Panc1 (cell line): ENCODE measurements around the gene TBCC.

Experiments
- TF ChIP-seq, protein P1 (sequence below): fragments of 450-650 bp; IDR thresholded peaks from 2 replicates; pipeline ENCODE4 v1.5.1; 2017; ENCODE audit warnings: mild to moderate bottlenecking
- TF ChIP-seq, protein P2 (sequence below), 2 experiments: IDR thresholded peaks; 2 replicates each; pipeline ENCODE4 v1.6.1; 2011 to 2012; ENCODE audit warnings: low read depth in 2 of 2, control low read depth in 1 of 2, low read length in 1 of 2, mild to moderate bottlenecking in 1 of 2, moderate library complexity in 1 of 2; ENCODE audit not compliant: insufficient read depth in 1 of 2

DNA sequence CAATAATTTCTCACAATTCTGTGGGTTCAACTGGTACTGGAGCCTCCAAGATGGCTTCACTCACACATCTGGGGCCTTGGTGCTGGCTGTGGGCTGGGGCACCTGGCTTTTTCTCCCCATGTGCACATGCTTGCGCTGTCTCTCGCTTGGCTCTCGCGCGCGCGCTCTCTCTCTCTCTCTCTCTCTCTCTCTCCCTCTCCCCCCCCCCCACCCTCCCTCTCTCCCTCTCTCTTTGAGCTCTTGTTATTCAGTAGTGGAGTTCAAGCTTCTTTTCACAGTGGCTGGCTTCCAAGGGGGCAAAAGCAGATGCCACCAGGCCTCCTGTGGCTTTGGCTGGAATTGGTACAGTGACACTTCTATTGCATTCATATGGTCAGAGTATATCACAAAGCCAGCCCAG is 10.8 kb upstream of the TBCC start:
- TF ChIP-seq, protein P1, sequence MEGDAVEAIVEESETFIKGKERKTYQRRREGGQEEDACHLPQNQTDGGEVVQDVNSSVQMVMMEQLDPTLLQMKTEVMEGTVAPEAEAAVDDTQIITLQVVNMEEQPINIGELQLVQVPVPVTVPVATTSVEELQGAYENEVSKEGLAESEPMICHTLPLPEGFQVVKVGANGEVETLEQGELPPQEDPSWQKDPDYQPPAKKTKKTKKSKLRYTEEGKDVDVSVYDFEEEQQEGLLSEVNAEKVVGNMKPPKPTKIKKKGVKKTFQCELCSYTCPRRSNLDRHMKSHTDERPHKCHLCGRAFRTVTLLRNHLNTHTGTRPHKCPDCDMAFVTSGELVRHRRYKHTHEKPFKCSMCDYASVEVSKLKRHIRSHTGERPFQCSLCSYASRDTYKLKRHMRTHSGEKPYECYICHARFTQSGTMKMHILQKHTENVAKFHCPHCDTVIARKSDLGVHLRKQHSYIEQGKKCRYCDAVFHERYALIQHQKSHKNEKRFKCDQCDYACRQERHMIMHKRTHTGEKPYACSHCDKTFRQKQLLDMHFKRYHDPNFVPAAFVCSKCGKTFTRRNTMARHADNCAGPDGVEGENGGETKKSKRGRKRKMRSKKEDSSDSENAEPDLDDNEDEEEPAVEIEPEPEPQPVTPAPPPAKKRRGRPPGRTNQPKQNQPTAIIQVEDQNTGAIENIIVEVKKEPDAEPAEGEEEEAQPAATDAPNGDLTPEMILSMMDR = no peak
- TF ChIP-seq, protein P2, sequence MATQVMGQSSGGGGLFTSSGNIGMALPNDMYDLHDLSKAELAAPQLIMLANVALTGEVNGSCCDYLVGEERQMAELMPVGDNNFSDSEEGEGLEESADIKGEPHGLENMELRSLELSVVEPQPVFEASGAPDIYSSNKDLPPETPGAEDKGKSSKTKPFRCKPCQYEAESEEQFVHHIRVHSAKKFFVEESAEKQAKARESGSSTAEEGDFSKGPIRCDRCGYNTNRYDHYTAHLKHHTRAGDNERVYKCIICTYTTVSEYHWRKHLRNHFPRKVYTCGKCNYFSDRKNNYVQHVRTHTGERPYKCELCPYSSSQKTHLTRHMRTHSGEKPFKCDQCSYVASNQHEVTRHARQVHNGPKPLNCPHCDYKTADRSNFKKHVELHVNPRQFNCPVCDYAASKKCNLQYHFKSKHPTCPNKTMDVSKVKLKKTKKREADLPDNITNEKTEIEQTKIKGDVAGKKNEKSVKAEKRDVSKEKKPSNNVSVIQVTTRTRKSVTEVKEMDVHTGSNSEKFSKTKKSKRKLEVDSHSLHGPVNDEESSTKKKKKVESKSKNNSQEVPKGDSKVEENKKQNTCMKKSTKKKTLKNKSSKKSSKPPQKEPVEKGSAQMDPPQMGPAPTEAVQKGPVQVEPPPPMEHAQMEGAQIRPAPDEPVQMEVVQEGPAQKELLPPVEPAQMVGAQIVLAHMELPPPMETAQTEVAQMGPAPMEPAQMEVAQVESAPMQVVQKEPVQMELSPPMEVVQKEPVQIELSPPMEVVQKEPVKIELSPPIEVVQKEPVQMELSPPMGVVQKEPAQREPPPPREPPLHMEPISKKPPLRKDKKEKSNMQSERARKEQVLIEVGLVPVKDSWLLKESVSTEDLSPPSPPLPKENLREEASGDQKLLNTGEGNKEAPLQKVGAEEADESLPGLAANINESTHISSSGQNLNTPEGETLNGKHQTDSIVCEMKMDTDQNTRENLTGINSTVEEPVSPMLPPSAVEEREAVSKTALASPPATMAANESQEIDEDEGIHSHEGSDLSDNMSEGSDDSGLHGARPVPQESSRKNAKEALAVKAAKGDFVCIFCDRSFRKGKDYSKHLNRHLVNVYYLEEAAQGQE (IDR thresholded peaks at IDR 0.05; ENCODE audit: insufficient read depth in 1 of 2, low read depth in 2 of 2, low read length in 1 of 2) = no peak
